ENCODE results near the gene KRTAP5-1.

The KRTAP5-1 gene

GRCh38 chr11:1542267-1542666 is 42.8 kb downstream of the KRTAP5-1 start:
- no peak for DNase-seq (ENCODE audit: low spot score)

- DNase-seq (ENCODE audit: low spot score), result no peak
These were observed 43.4 kb downstream of the KRTAP5-1 start for GRCh38 chr11:1541474-1542204.

- DNase-seq (ENCODE audit: low spot score), result no peak
These were observed 45.0 kb downstream of the KRTAP5-1 start for GRCh38 chr11:1540074-1540473.

GRCh38 chr11:1538153-1538552 is 46.9 kb downstream of the KRTAP5-1 start:
- no peak for DNase-seq (ENCODE audit: low spot score)

GRCh38 chr11:1536065-1536843 is 48.8 kb downstream of the KRTAP5-1 start:
- DNase-seq (ENCODE audit: low spot score), result no peak

GRCh38 chr11:1534682-1535081 is 50.4 kb downstream of the KRTAP5-1 start:
- no peak for DNase-seq (ENCODE audit: low spot score)

Measured in hematopoietic multipotent progenitor cell treated with erythropoietin and hydrocortisone succinate and interleukin-3 and kit ligand, for 17 days (in vitro differentiated cells).